Transverse colon (tissue), 4 donors: Measurements from ENCODE around the gene GABPB2.

ENCODE experiments used
- EP300 ChIP-seq: sonication (generic); formaldehyde crosslinking; IDR thresholded peaks from one replicate; pipeline ENCODE4 v1.6.1; 2017; ENCODE audit warnings: antibody characterized with exemption, low read depth
- POLR2A ChIP-seq: fragments of 450-650 bp; IDR thresholded peaks from one replicate; pipeline ENCODE4 v1.6.1; 2016; ENCODE audit warnings: antibody characterized with exemption, mild to moderate bottlenecking, moderate library complexity
- POLR2AphosphoS5 ChIP-seq, 3 donors: sonication (generic); formaldehyde crosslinking; IDR thresholded peaks; one replicate each; pipeline ENCODE4 v1.6.1; 2016; ENCODE audit warnings: antibody characterized with exemption in 3 of 3
- TF ChIP-seq, protein P1 (sequence below), 5 experiments: fragments of 200-600 bp in 3 of 5; fragments of 450-650 bp in 2 of 5; sonication (generic) in 3 of 5; IDR thresholded peaks; 1 replicate in 2 of 5; 2 replicates in 3 of 5; pipeline ENCODE4 v1.5.1; 2016 to 2017; ENCODE audit warnings: antibody characterized with exemption in 5 of 5, inconsistent platforms in 3 of 5, mild to moderate bottlenecking in 2 of 5, moderate library complexity in 1 of 5

- no peak for TF ChIP-seq POLR2AphosphoS5 (IDR thresholded peaks at IDR 0.05)
- TF ChIP-seq, protein P1, sequence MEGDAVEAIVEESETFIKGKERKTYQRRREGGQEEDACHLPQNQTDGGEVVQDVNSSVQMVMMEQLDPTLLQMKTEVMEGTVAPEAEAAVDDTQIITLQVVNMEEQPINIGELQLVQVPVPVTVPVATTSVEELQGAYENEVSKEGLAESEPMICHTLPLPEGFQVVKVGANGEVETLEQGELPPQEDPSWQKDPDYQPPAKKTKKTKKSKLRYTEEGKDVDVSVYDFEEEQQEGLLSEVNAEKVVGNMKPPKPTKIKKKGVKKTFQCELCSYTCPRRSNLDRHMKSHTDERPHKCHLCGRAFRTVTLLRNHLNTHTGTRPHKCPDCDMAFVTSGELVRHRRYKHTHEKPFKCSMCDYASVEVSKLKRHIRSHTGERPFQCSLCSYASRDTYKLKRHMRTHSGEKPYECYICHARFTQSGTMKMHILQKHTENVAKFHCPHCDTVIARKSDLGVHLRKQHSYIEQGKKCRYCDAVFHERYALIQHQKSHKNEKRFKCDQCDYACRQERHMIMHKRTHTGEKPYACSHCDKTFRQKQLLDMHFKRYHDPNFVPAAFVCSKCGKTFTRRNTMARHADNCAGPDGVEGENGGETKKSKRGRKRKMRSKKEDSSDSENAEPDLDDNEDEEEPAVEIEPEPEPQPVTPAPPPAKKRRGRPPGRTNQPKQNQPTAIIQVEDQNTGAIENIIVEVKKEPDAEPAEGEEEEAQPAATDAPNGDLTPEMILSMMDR (IDR thresholded peaks at IDR 0.05), result no peak
- TF ChIP-seq POLR2A, result no peak
- TF ChIP-seq EP300, result no peak
Measured at GRCh38 chr1:151156515-151156819, 85.9 kb downstream of the GABPB2 start, which contains the start of gene TNFAIP8L2.
